Left cardiac atrium (tissue), 4 donors: ENCODE data around the gene ACSS2. TPM values are rescaled to one million over a fixed set of nuclear protein-coding genes. Genes with fewer than 3 reads are reported as not detected.
A peak's percentile ranks its signal among the peaks of the same experiment; 100 is the strongest.

Source experiments
- ATAC-seq, 2 donors: fragments of 200-7000 bp; cut with Tn5 transposase; one replicate each; pipeline ENCODE4 v1.9.1; 2020; ENCODE audit warnings: mild to moderate bottlenecking in 2 of 2, moderate library complexity in 2 of 2
- DNase-seq: peaks from one replicate; pipeline ENCODE4 v3.0.0-alpha.2; 2020
- intact Hi-C, 2 donors: fragments of 100-400 bp; cut with DNase I; formaldehyde crosslinking; loops; one replicate each; pipeline versions ENCODE4 v1.14.1 to v1.15.1; 2022 to 2023
- total RNA-seq, 2 donors: library from RNA; stranded (reverse); fragmentation: NEBNext Ultra II Directional; extraction: Animal tissue kit (Norgen Biotek cat#: 25700); gene quantifications; one replicate each; pipeline ENCODE4 v1.2.1, GENCODE V29; 2021
- donor health status: DM: no; HTN: yes; CAD: no.
- donor health status: DM: no; HTN: yes; CAD: no; lungs with severe emphysema.
- donor health status: DM: yes; HTN: yes; CAD: no.
- donor health status: Dilated cardiomyopathy.

ACSS2 gene
- total RNA-seq, 2 donors from 2014 or later = 80.8 to 118 TPM

DNA sequence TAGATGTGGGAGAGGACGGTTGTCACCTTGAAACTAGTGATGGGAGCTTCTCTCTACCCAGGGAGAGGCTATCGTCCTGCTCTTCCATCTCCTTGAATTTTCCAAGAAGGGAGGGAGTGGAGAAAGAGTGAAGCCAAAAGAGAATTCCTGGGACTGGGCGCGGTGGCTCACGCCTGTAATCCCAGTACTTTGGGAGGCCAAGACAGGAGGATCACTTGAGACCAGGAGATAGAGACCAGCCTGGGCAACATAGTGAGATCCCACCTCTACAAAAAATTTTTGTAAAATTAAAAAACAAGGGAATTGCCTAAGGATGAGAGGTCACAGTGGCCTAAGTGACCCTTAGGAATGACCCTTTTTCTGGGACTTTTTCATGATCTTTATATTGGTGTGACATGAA is 88.1 kb downstream of the ACSS2 start:
- DNase-seq (no peak), ATAC-seq (no peak)
- intact Hi-C loops = no loop called here

DNA sequence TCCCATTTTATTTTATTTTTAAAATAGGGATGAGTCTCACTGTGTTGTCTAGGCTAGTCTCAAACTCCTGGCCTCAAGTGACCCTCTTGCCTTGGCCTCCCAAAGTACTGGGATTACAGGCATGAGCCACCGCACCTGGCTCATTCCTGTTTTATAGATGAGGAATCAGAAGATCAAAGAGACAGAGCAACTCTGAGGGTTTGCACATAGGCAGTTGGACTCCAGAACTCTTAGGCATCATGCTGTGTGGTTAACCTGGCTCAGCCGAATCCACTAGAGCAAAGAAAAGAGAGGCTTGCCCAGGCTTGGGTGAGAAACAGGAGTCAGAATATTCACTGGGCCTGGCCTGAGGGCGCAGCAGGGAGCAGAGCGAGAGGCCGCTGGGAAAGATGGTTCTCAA is 88.6 kb downstream of the ACSS2 start:
- ATAC-seq (no peak), DNase-seq (no peak)
- intact Hi-C loops = no loop called here

GRCh38 chr20:34967421-34967820 is 91.0 kb downstream of the ACSS2 start:
- intact Hi-C loops = no loop called here
- ATAC-seq = no peak
- no peak for DNase-seq

DNA sequence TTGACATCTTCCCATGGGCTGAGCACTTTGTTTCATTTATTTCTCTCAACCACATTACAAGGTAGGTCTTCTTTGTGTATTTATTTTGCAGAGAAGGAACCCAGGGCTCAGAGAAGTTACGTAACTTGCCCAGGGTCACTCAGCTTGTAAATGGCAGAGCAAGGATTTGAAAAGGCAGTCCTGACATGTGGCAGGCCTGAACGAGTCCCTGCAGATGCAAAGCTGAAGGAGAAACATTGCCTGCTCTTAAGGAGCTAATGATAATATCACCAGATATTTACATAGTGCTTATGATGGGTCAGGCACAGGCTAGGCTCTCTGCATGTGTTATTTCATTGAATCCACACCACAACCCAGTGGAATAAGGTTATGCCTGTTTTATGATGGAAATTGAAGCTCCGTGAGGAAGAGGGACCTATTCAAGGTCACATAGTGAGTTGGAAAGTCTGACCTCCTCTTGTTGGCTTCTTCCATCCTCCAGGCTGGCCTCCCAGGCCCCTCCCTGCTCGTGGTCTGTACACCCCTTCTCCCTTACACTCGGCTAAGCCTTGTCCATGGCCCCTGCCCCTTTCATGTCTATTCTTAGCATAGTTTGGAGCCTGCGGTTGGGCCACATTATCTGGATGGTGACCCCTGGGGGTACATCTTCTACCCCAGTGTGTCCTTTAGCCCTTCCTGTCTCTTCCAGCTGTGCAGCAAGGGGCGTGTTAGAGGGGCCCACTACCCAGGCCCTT is 91.8 kb downstream of the ACSS2 start:
- DNase-seq (no peak), ATAC-seq (peak in 1 of 2 donors; percentile 7)
- intact Hi-C loops = no loop called here

DNA sequence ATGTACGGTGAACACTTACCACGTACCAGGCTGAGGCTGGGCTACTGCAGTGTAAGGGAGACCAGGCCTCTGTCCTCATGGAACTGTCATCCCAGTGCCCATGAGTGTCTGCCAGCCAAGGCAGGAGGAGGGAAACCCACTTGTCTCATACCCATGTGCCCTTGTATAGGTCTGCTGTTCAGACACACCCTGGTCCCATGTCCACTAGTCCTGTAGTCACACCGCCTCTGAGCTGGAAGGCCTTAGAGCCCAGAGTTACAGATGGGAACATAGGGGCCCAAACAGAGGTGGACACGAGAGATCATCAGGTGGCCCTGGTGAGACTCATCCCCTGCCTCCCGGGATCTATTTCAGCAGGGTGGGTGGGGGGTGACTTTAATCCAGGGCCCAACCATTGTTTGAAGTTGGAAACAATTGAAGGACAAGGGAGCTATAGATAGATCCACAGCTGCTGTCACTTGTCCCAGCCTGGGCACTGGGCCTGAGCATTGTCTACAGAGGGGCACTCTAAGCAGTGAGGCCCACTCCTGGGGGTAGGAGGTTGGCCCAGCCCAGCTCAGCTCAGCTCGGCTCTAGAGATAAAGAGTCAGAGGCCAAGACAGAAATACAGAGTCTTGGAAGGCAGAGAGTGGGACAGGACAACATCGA is 93.9 kb downstream of the ACSS2 start:
- intact Hi-C loops = no loop called here
- ATAC-seq = peak in 1 of 2 donors; percentile 21
- no peak for DNase-seq

DNA sequence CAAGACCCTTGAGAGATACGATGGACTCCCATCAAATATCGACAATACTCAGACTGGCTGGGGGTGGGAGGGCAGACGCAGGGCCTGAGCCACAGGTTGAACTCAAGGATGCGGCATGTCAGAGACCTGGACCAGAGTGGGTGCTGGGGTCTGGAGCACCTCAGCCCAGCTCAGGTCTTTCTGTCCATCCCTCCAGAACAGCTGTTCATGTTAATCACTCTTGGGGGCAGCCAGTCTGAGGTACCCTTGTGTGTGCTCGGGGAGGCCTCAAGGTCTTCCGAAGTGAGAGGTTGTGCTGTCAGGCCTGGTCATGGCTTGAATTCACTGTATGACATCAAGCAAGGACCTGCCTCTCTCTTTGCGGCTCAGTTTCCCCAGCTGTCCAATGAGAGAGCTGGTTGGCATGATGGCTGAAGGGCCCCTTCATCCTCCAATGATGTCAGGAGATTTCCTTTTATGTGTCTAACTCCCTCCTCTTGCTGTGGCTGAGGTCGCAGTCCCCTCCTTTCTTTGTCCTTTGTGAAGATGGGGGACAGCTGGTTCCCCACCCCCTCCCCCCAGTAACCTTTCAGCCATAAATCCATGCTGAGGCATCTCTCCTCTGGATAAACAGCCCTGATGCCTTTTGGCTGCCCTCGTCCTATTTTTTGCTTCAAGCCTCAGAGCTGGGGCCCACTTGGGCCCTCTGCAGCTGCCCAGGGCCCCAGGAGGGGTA is 94.6 kb downstream of the ACSS2 start:
- intact Hi-C loops = no loop called here
- DNase-seq = no peak

GRCh38 chr20:34971561-34972235 is 95.3 kb downstream of the ACSS2 start:
- DNase-seq (no peak), ATAC-seq (no peak)
- intact Hi-C loops = no loop called here

More for the DNA sequence above, 94.6 kb downstream of the ACSS2 start:
- ATAC-seq = no peak

DNA sequence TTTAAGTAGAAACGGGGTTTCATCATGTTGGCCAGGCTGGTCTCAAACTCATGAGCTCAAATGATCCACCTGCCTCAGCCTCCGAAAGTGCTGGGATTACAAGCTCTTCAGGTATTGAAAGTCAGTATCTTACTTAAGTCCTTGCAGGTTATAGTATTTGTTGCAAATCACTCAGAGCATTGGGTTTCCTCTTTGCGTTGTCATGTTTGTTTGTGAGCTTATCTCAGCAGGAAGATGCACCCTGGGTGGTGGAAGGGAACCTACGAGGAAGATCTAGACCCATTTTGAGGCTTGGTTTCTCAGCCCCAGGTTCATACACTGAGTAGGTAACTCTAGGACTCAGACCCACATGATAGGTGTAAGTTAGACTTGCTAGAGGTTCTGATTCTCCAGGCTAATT is 97.8 kb downstream of the ACSS2 start:
- intact Hi-C loops = no loop called here
- no peak for ATAC-seq
- no peak for DNase-seq

DNA sequence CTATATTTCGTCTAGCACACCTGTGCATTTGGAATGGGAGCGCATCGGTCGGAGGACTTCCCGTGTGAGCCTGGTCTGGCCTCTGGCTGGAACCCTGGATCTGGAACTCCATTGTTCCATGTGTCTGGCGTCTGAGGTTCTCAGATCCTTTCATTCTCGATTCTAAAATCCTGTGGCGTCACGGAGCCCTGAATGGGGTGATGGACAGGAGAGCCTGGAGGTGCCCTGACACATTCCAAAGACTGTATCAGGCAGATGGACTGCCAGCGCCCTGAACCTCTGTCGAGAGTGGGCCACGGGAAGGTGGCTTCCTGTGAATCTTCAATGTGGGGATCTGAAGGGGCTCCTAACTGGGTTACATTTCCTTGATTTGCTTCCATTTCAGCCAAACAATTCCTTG is 99.9 kb downstream of the ACSS2 start:
- ATAC-seq (no peak), DNase-seq (no peak)
- intact Hi-C loops = no loop called here

Other genes starting within 250 kb of the ACSS2 start
- 10 to 100 TPM; 14.1 to 14.8 TPM for gene PIGU, start 199.5 kb upstream of the ACSS2 start, total RNA-seq
- gene TP53INP2, start 172.3 kb upstream of the ACSS2 start, total RNA-seq = 100 to 1,000 TPM in 1 of 2 donors, 10 to 100 TPM in 1; 85.0 to 117 TPM
- gene NCOA6, start 51.0 kb upstream of the ACSS2 start, total RNA-seq = 10 to 100 TPM; 16.7 to 19.8 TPM
- gene GGT7, start 3.8 kb upstream of the ACSS2 start, total RNA-seq = 10 to 100 TPM; 14.3 to 16.9 TPM
- 10 to 100 TPM; 20.1 to 27.2 TPM for gene GSS, start 79.2 kb downstream of the ACSS2 start, total RNA-seq
- gene MYH7B, start 79.3 kb downstream of the ACSS2 start, total RNA-seq = 10 to 100 TPM; 82.3 to 89.0 TPM
- 10 to 100 TPM; 32.6 to 47.1 TPM for gene TRPC4AP, start 216.2 kb downstream of the ACSS2 start, total RNA-seq